ENCODE measurements around the gene MEAF6.

GRCh38 chr1:37464443-37464842 is 50.1 kb downstream of the MEAF6 start:
- no peak for TF ChIP-seq POLR2AphosphoS5 (IDR thresholded peaks at IDR 0.05; ENCODE audit: low read depth, low read length)
- no peak for TF ChIP-seq POLR2A (IDR thresholded peaks at IDR 0.05; ENCODE audit: low read depth, low read length)
- TF ChIP-seq TAF1 (IDR thresholded peaks at IDR 0.05; ENCODE audit: borderline replicate concordance, low read depth, low read length), result no peak

Data from GM12892 (cell line).